ENCODE results near the gene LLGL2.

DNA sequence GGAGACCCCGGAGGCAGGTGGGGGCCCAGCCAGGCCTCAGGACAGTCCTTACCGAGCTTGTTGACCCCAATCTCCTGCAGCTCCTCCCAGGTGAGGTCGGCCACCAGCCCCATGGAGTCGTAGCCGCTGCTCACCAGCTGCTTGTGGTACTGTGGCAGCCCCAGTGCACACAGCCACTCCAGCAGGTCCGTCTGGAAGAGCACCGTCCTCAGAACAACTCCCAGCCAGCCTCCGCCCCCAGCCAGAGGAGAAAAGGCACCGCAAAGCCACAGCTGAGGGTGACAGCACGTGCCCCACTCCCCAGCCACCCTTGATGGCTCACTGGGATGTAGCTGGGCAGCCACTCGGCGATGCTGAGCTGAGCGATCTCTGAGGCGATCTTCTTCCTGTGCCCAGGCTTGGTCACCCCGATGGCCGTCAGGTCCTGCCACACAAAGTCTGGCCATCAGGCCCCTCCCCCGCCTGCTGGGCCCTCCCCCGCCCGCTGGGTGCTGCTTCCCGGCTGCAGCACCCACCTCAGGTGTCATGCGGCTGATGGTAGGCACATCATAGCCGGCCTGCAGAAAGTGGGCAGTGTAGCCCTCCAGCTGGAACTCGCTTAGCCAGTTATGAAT, 22.1 kb upstream of the LLGL2 start:
- TF ChIP-seq CTCF (IDR thresholded peaks at IDR 0.05 in 4 of 5, conservative IDR thresholded peaks at IDR 0.05 in 1 of 5), result no peak
- TF ChIP-seq POLR2A (IDR thresholded peaks at IDR 0.05), result no peak
